K562 (cell line): ENCODE measurements around the gene IPCEF1. TPM values are rescaled to one million over a fixed set of nuclear protein-coding genes. Genes with fewer than 3 reads are reported as not detected.

ENCODE experiments used
- ATAC-seq: fragments of 200-7000 bp; cut with Tn5 transposase; 3 replicates; pipeline ENCODE4 v1.9.1; 2020; ENCODE audit warnings: moderate library complexity
- BruUV-seq: library from RNA; stranded (reverse); fragments of 400-500 nt; replicated peaks from 2 replicates; lab custom pipeline; 2021; lab: Mats Ljungman, UMichigan
- CTCF ChIA-PET: fragments of 300-600 bp; formaldehyde crosslinking; extraction: SDS; loops from one replicate; lab custom pipeline; 2021; ENCODE audit warnings: low intra/inter-chr PET ratio; lab: Yijun Ruan, JAX
- POLR2A ChIA-PET: fragments of 300-600, 350-650 bp; sonication (Branson Sonifier 250); formaldehyde crosslinking; extraction: SDS; loops from one replicate; lab custom pipeline; 2021; ENCODE audit warnings: antibody characterized with exemption, inconsistent platforms; lab: Yijun Ruan, JAX
- DNase-seq, 4 experiments: peaks; one replicate each; pipeline versions ENCODE4 v3.0.0 to v3.0.0-alpha.2; 2011 to 2018; ENCODE audit warnings: low spot score in 3 of 4, mixed read lengths in 3 of 4; ENCODE audit errors: extremely low read depth in 1 of 4
- FAIRE-seq: peaks from 2 replicates; lab custom pipeline; 2011; peaks lifted over from hg19 to GRCh38; lab: Jason Lieb, UNC
- H2AFZ ChIP-seq: 2 replicates; pipeline ENCODE4 v1.6.0; 2011; ENCODE audit warnings: low read depth, low read length, control low read depth, inconsistent platforms
- H3K27ac ChIP-seq: fragments of 200-600 bp; 3 replicates; pipeline ENCODE4 v1.8.0; 2011; ENCODE audit warnings: low read depth, mild to moderate bottlenecking, control low read depth, inconsistent platforms, low read length, moderate library complexity, mixed read lengths; ENCODE audit errors: extremely low read depth
- H3K27me3 ChIP-seq, 2 experiments: fragments of 300-600 bp in 1 of 2; 2 replicates in 1 of 2; 3 replicates in 1 of 2; pipeline versions ENCODE4 v1.6.0 to v1.8.0; 2011; ENCODE audit warnings: inconsistent platforms in 2 of 2, low read length in 2 of 2, mild to moderate bottlenecking in 1 of 2, mixed read lengths in 1 of 2, moderate library complexity in 1 of 2; ENCODE audit not compliant: control insufficient read depth in 2 of 2, insufficient read depth in 2 of 2
- H3K36me3 ChIP-seq: fragments of 300-600 bp; 3 replicates; pipeline ENCODE4 v1.8.0; 2011; ENCODE audit warnings: mild to moderate bottlenecking, low read length, inconsistent platforms; ENCODE audit not compliant: control insufficient read depth, insufficient read depth
- H3K4me1 ChIP-seq, 2 experiments: fragments of 200-600 bp in 1 of 2; replicated peaks in 1 of 2; 2 replicates in 1 of 2; 3 replicates in 1 of 2; pipeline versions ENCODE4 v1.5.1 to v1.8.0; 2011; ENCODE audit warnings: inconsistent platforms in 2 of 2, low read length in 2 of 2, mild to moderate bottlenecking in 1 of 2, mixed read lengths in 1 of 2, moderate library complexity in 1 of 2; ENCODE audit not compliant: control insufficient read depth in 2 of 2, insufficient read depth in 2 of 2
- H3K4me2 ChIP-seq: 2 replicates; pipeline ENCODE4 v1.6.1; 2011; ENCODE audit warnings: low read length, control low read depth, inconsistent platforms, mixed read lengths; ENCODE audit not compliant: insufficient read depth
- H3K4me3 ChIP-seq: fragments of 200-600 bp; sonication (generic), shearing (Covaris generic); 2 replicates; pipeline ENCODE4 v1.5.1; 2016; ENCODE audit warnings: control low read depth, inconsistent platforms
- H3K79me2 ChIP-seq: fragments of 200-600 bp; 3 replicates; pipeline ENCODE4 v1.8.0; 2011; ENCODE audit warnings: low read length, inconsistent platforms; ENCODE audit not compliant: control insufficient read depth, insufficient read depth
- H3K9ac ChIP-seq, 2 experiments: 2 replicates each; pipeline versions ENCODE4 v1.6.0 to v1.6.1; 2011; ENCODE audit warnings: low read depth in 2 of 2, low read length in 2 of 2, control low read depth in 1 of 2, inconsistent platforms in 1 of 2, mild to moderate bottlenecking in 1 of 2, mixed read lengths in 1 of 2; ENCODE audit not compliant: insufficient read depth in 1 of 2
- H3K9me1 ChIP-seq: one replicate; pipeline ENCODE4 v1.6.0; 2011; ENCODE audit warnings: inconsistent platforms, mild to moderate bottlenecking, low read length, moderate library complexity; ENCODE audit not compliant: control insufficient read depth, insufficient read depth
- H3K9me3 ChIP-seq: replicated peaks from 2 replicates; pipeline ENCODE4 v1.5.1; 2011; ENCODE audit warnings: low read depth, low read length, inconsistent platforms; ENCODE audit not compliant: control insufficient read depth, insufficient read depth
- H4K20me1 ChIP-seq: replicated peaks from 2 replicates; pipeline ENCODE4 v1.6.1; 2011; ENCODE audit warnings: low read length, inconsistent platforms, mixed read lengths; ENCODE audit not compliant: control insufficient read depth, insufficient read depth
- ATF1 ChIP-seq, 2 experiments: fragments of 450-650 bp in 1 of 2; IDR thresholded peaks; 2 replicates each; pipeline ENCODE4 v1.6.1; 2016; ENCODE audit warnings: missing compliant biosample characterization in 1 of 2, missing genetic modification characterization in 1 of 2
- BRCA1 ChIP-seq, 2 experiments: fragments of 450-650 bp in 1 of 2; sonication (generic) in 1 of 2; formaldehyde crosslinking in 1 of 2; IDR thresholded peaks; 2 replicates each; pipeline versions ENCODE4 v1.5.0 to v1.6.1; 2017 to 2020; ENCODE audit warnings: mild to moderate bottlenecking in 1 of 2, missing genetic modification reagents in 1 of 2
- CHD1 ChIP-seq: fragments of 200-600 bp; sonication (generic); IDR thresholded peaks from one replicate; pipeline ENCODE4 v1.6.1; 2012; ENCODE audit warnings: mild to moderate bottlenecking, moderate library complexity, low read length, inconsistent platforms
- DMBX1 ChIP-seq: fragments of 250-450 bp; sonication (Bioruptor Pico); IDR thresholded peaks from 2 replicates; pipeline ENCODE4 v1.8.0; 2022; ENCODE audit warnings: inconsistent platforms, mild to moderate bottlenecking, moderate library complexity, borderline replicate concordance
- E2F3 ChIP-seq: fragments of 250-450 bp; sonication (Bioruptor Pico); IDR thresholded peaks from 2 replicates; pipeline ENCODE4 v1.4.0; 2020; ENCODE audit warnings: mild to moderate bottlenecking
- HNRNPK ChIP-seq: fragments of 200-400 bp; formaldehyde crosslinking; IDR thresholded peaks from one replicate; pipeline ENCODE4 v1.6.1; 2018; ENCODE audit warnings: mild to moderate bottlenecking, low read depth, low read length; ENCODE audit not compliant: poor library complexity, severe bottlenecking
- KLF16 ChIP-seq: IDR thresholded peaks from 2 replicates; pipeline ENCODE4 v1.6.1; 2016; ENCODE audit warnings: antibody characterized with exemption
- MAZ ChIP-seq, 2 experiments: fragments of 450-650 bp in 1 of 2; sonication (generic) in 1 of 2; formaldehyde crosslinking; IDR thresholded peaks in 1 of 2; conservative IDR thresholded peaks in 1 of 2; 2 replicates each; pipeline versions ENCODE4 v1.4.0 to v1.5.0; 2020; ENCODE audit warnings: mild to moderate bottlenecking in 1 of 2, missing genetic modification reagents in 1 of 2
- TBL1XR1 ChIP-seq, 2 experiments: IDR thresholded peaks; 2 replicates each; pipeline ENCODE4 v1.6.1; 2012; ENCODE audit warnings: improper control_type of control experiment in 2 of 2, low read length in 2 of 2, mild to moderate bottlenecking in 1 of 2
- ZNF696 ChIP-seq: fragments of 250-450 bp; sonication (Bioruptor Pico); conservative IDR thresholded peaks from 2 replicates; pipeline ENCODE4 v1.4.0; 2020; ENCODE audit warnings: mild to moderate bottlenecking, moderate library complexity
- ZNF766 ChIP-seq: fragments of 200-800 bp; sonication (Bioruptor generic); conservative IDR thresholded peaks from 2 replicates; pipeline ENCODE4 v1.6.1; 2016; ENCODE audit warnings: missing genetic modification characterization, missing compliant biosample characterization
- WGBS: fragments of 100-300 bp; shearing (Covaris generic); methylation state at CpG from one replicate; pipeline ENCODE4 v1.1.6; 2016; ENCODE audit warnings: low coverage, mixed read lengths; ENCODE audit not compliant: insufficient coverage; ENCODE audit errors: missing lambda C conversion rate; 5-methylcytosine and 5-hydroxymethylcytosine counted together
- in situ Hi-C: fragments of 300-500 bp; cut with MboI; formaldehyde crosslinking; loops from 4 replicates; pipeline ENCODE4 v1.15.0; 2018; ENCODE audit warnings: inconsistent platforms, mixed read lengths
- intact Hi-C: fragments of 100-400 bp; cut with micrococcal nuclease; formaldehyde crosslinking; loops from 2 replicates; pipeline ENCODE4 v1.14.2; 2022
- polyA plus RNA-seq, 8 experiments: library from polyadenylated mRNA; depleted of rRNA in 4 of 8; stranded (reverse) in 5 of 8; unstranded in 3 of 8; fragments of >200 nt; fragmentation: Nextera tagmentation in 2 of 8; fragmentation: Illumina TruSeq in 1 of 8; extraction: Ambion mirVana in 2 of 8; extraction: Trizol in 1 of 8; gene quantifications; 2 replicates each; pipeline versions ENCODE4 v1.2.1 to v1.2.3, GENCODE V29; 2011 to 2014; ENCODE audit warnings: inconsistent platforms in 1 of 8, missing spikeins in 1 of 8
- total RNA-seq, 7 experiments: library from RNA; depleted of rRNA in 6 of 7; stranded (reverse); fragments of >200 nt in 6 of 7; fragmentation: Illumina TruSeq in 2 of 7; extraction: Trizol in 2 of 7; gene quantifications; 2 replicates each; pipeline versions ENCODE4 v1.2.1 to v1.2.3, GENCODE V29; 2011 to 2021; ENCODE audit warnings: low replicate concordance in 1 of 7
- TF ChIP-seq, protein P1 (sequence below): fragments of 450-650 bp; formaldehyde crosslinking; IDR thresholded peaks from 2 replicates; pipeline ENCODE4 v1.4.0; 2022; ENCODE audit warnings: missing genetic modification characterization

Gene IPCEF1
- total and polyA plus RNA-seq, 9 of the 15 experiments (the other 6 are each of a cell fraction or from before 2014, with no cell fraction given) = 0.14 to 0.18 TPM; not detected in 7

DNA sequence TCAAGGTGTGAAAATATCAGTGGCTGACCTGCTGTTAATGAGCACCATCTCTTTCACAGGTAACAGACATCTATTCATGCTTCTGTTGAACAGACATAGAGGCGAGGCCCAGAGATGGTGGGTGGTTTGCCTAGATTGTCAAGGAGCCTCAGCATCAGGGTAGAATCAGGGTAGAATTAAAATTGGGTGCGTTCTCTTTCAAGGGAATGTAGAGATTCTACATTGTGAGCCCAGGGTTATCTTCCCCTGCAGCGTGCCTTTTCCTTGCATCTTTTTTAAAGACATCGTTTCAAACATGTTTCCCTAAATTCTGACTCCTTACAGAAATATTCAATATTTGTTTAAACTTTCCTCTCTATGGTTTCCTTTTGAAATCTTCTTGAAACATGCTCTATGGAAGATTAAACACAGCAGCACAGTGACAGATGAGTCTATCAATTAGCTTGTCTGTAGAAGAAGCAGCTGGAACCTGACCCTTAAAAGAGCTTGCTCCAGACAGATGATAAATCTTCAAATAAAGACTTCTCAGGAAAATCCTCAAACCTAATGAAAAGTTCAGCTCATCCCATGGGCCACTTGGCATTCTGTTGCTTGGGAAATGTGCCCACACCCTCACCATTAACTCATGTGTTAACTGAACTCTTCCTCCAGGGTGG is 119.8 kb downstream of the IPCEF1 start:
- TF ChIP-seq, protein P1, sequence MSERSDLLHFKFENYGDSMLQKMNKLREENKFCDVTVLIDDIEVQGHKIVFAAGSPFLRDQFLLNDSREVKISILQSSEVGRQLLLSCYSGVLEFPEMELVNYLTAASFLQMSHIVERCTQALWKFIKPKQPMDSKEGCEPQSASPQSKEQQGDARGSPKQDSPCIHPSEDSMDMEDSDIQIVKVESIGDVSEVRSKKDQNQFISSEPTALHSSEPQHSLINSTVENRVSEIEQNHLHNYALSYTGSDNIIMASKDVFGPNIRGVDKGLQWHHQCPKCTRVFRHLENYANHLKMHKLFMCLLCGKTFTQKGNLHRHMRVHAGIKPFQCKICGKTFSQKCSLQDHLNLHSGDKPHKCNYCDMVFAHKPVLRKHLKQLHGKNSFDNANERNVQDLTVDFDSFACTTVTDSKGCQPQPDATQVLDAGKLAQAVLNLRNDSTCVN (CRISPR knock-in tag) = no peak
- no peak for TF ChIP-seq ZNF696 (CRISPR knock-in tag)
- TF ChIP-seq CHD1 = no peak
- TF ChIP-seq ZNF766 (CRISPR knock-in tag) = no peak
- TF ChIP-seq MAZ (CRISPR knock-in tag; conservative IDR thresholded peaks at IDR 0.05 in 1 of 2, IDR thresholded peaks at IDR 0.05 in 1 of 2) = no peak
- no peak for TF ChIP-seq TBL1XR1 (IDR thresholded peaks at IDR 0.05; ENCODE audit: low read length in 2 of 2)
- TF ChIP-seq KLF16 = no peak
- no peak for TF ChIP-seq ATF1 (CRISPR knock-in tag; IDR thresholded peaks at IDR 0.05)
- no peak for TF ChIP-seq ATF1 (tag; IDR thresholded peaks at IDR 0.05)
- no peak for TF ChIP-seq HNRNPK
- TF ChIP-seq BRCA1 (IDR thresholded peaks at IDR 0.05) = no peak
- TF ChIP-seq BRCA1 (CRISPR knock-in tag; IDR thresholded peaks at IDR 0.05) = no peak
- TF ChIP-seq E2F3 (CRISPR knock-in tag) = no peak
- TF ChIP-seq DMBX1 (CRISPR knock-in tag) = no peak
- TF ChIP-seq, all 486 proteins: peak for 0
- Histone ChIP-seq H3K27ac (no peak overlapping the region), H3K4me2 (no peak overlapping the region), H2AFZ (no peak overlapping the region), H3K27me3 (peaks cover 7 to 10% of the 10 kb centered on the region in 2 experiments; a peak in 3 of 5 replicates), H3K9ac (no peak overlapping the region), H3K9me3 (no peaks in the 10 kb centered on the region), H3K4me1 (no peaks in the 10 kb centered on the region), H4K20me1 (no peaks in the 10 kb centered on the region), H3K36me3 (no peaks in the 10 kb centered on the region), H3K79me2 (no peaks in the 10 kb centered on the region), H3K9me1 (no peaks in the 10 kb centered on the region), H3K4me3 (no peak overlapping the region)
- DNase-seq (no peak), FAIRE-seq (no peak), ATAC-seq (no peak)
- in situ Hi-C loops (no loop called here), intact Hi-C loops (no loop called here)
- CTCF ChIA-PET = no interaction called here
- POLR2A ChIA-PET = no interaction called here
- WGBS = 0% methylated on average over 4 of the region's 4 CpGs
- no TSS peak for BruUV-seq
